Loucy (cell line): Measurements from ENCODE around the gene RNF6.

Source experiments
- CTCF ChIP-seq: fragments of 200-600 bp; sonication (generic); conservative IDR thresholded peaks from 2 replicates; pipeline ENCODE4 v1.5.1; 2014; ENCODE audit warnings: mild to moderate bottlenecking, antibody characterized with exemption, low read length
- EZH2phosphoT487 ChIP-seq: fragments of 200-600 bp; IDR thresholded peaks from 2 replicates; pipeline ENCODE4 v1.6.1; 2018; ENCODE audit warnings: antibody characterized with exemption, mild to moderate bottlenecking, moderate library complexity, borderline replicate concordance

- TF ChIP-seq EZH2phosphoT487 (no peak), CTCF (no peak)
Measured at GRCh38 chr13:26246154-26246553, 24.0 kb upstream of the RNF6 start.
